PC-3 (cell line): ENCODE data around the gene CYP39A1. TPM values are rescaled to one million over a fixed set of nuclear protein-coding genes. Genes with fewer than 3 reads are reported as not detected.

Experiments used
- ATAC-seq: fragments of 200-7000 bp; cut with Tn5 transposase; 2 replicates; pipeline ENCODE4 v1.9.1; 2020; ENCODE audit warnings: mild to moderate bottlenecking, moderate library complexity
- BruUV-seq: library from RNA; stranded (reverse); fragments of 400-500 nt; replicated peaks from 2 replicates; lab custom pipeline; 2021; lab: Mats Ljungman, UMichigan
- CTCF ChIA-PET: fragments of 300-600 bp; sonication (Branson Sonifier 250); formaldehyde crosslinking; loops from one replicate; lab custom pipeline; 2022; ENCODE audit warnings: antibody characterized with exemption; lab: Charles Lee
- POLR2A ChIA-PET: fragments of 300-600 bp; sonication (Branson Sonifier 250); formaldehyde crosslinking; loops from one replicate; lab custom pipeline; 2022; ENCODE audit warnings: antibody characterized with exemption; ENCODE audit not compliant: unreplicated experiment; lab: Charles Lee
- DNase-seq: peaks from one replicate; pipeline ENCODE4 v3.0.0-alpha.2; 2015
- H2AFZ ChIP-seq: fragments of 300-600 bp; sonication (generic); 2 replicates; pipeline ENCODE4 v1.6.0; 2016; ENCODE audit warnings: antibody characterized with exemption, low read length
- H3F3A ChIP-seq: fragments of 300-600 bp; sonication (generic); one replicate; pipeline ENCODE4 v1.6.0; 2017; ENCODE audit warnings: antibody characterized with exemption, low read length, control low read depth, mild to moderate bottlenecking; ENCODE audit not compliant: unreplicated experiment
- H3K27ac ChIP-seq: fragments of 300-600 bp; sonication (generic); 2 replicates; pipeline ENCODE4 v1.5.1; 2016; ENCODE audit warnings: mild to moderate bottlenecking, low read length
- H3K27me3 ChIP-seq: fragments of 300-600 bp; sonication (generic); 2 replicates; pipeline ENCODE4 v1.6.1; 2016; ENCODE audit warnings: low read length, mixed read lengths
- H3K36me3 ChIP-seq: fragments of 300-600 bp; sonication (generic); 2 replicates; pipeline ENCODE4 v1.6.1; 2016; ENCODE audit warnings: low read depth, mixed run types, low read length, mixed read lengths
- H3K4me1 ChIP-seq: fragments of 300-600 bp; sonication (generic); 2 replicates; pipeline ENCODE4 v1.5.1; 2016; ENCODE audit warnings: low read length; ENCODE audit not compliant: insufficient read depth
- H3K4me2 ChIP-seq: fragments of 300-600 bp; sonication (generic); 2 replicates; pipeline ENCODE4 v1.6.0; 2016; ENCODE audit warnings: low read length
- H3K4me3 ChIP-seq: fragments of 300-600 bp; sonication (generic); 2 replicates; pipeline ENCODE4 v1.5.1; 2016; ENCODE audit warnings: mild to moderate bottlenecking, low read length, mixed read lengths
- H3K79me2 ChIP-seq: fragments of 300-600 bp; sonication (generic); 2 replicates; pipeline ENCODE4 v1.6.1; 2017; ENCODE audit warnings: low read length, mixed read lengths
- H3K9ac ChIP-seq: fragments of 300-600 bp; sonication (generic); 2 replicates; pipeline ENCODE4 v1.6.0; 2016; ENCODE audit warnings: mild to moderate bottlenecking, low read length
- H3K9me2 ChIP-seq: fragments of 300-600 bp; sonication (generic); replicated peaks from 2 replicates; pipeline ENCODE4 v1.6.1; 2016; ENCODE audit warnings: mixed run types, low read length, mixed read lengths
- H3K9me3 ChIP-seq: fragments of 300-600 bp; sonication (generic); 2 replicates; pipeline ENCODE4 v1.6.1; 2016; ENCODE audit warnings: low read length, mixed read lengths
- H4K20me1 ChIP-seq: fragments of 300-600 bp; sonication (generic); 2 replicates; pipeline ENCODE4 v1.6.1; 2016; ENCODE audit warnings: low read length, mixed read lengths
- CTCF ChIP-seq: fragments of 300-600 bp; sonication (generic); conservative IDR thresholded peaks from 2 replicates; pipeline ENCODE4 v1.5.1; 2017; ENCODE audit warnings: antibody characterized with exemption, low read depth, mild to moderate bottlenecking, low read length
- EZH2 ChIP-seq: fragments of 300-600 bp; sonication (generic); IDR thresholded peaks from one replicate; pipeline ENCODE4 v1.6.1; 2017; ENCODE audit warnings: antibody characterized with exemption, mild to moderate bottlenecking, low read length; ENCODE audit not compliant: unreplicated experiment
- EZH2phosphoT487 ChIP-seq: fragments of 300-600 bp; sonication (generic); IDR thresholded peaks from 2 replicates; pipeline ENCODE4 v1.6.1; 2018; ENCODE audit warnings: mild to moderate bottlenecking, antibody characterized with exemption, low read length, borderline replicate concordance
- intact Hi-C: fragments of 100-400 bp; cut with micrococcal nuclease; formaldehyde crosslinking; loops from 2 replicates; pipeline ENCODE4 v1.9.0; 2023
- total RNA-seq: library from RNA; depleted of rRNA; stranded (reverse); fragments of >200 nt; gene quantifications from 2 replicates; pipeline ENCODE4 v1.2.3, GENCODE V29; 2014

Gene CYP39A1
- total RNA-seq, 1 experiment from 2014 or later = 0.66 TPM

- H3K9ac ChIP-seq = no peak overlapping the region
- ATAC-seq = no peak
- H3K4me3 ChIP-seq = no peak overlapping the region
- TF ChIP-seq CTCF (no peak), EZH2phosphoT487 (no peak), EZH2 (no peak)
- no peak overlapping the region for H3K27ac ChIP-seq
- H3F3A ChIP-seq = no peaks in the 10 kb centered on the region
- H3K9me3 ChIP-seq = no peaks in the 10 kb centered on the region
- CTCF ChIA-PET = no interaction called here
- no peak for DNase-seq
- no peaks in the 10 kb centered on the region for H4K20me1 ChIP-seq
- no peak overlapping the region for H3K4me2 ChIP-seq
- H3K4me1 ChIP-seq = no peaks in the 10 kb centered on the region
- H3K9me2 ChIP-seq = no peaks in the 10 kb centered on the region
- intact Hi-C loops = no loop called here
- no TSS peak for BruUV-seq
- H3K79me2 ChIP-seq = no peaks in the 10 kb centered on the region
- POLR2A ChIA-PET = no interaction called here
- no peaks in the 10 kb centered on the region for H3K27me3 ChIP-seq
- no peak overlapping the region for H2AFZ ChIP-seq
- H3K36me3 ChIP-seq = no peaks in the 10 kb centered on the region
Measured at GRCh38 chr6:46592046-46592445, 60.6 kb downstream of the CYP39A1 start.

- no peak overlapping the region for H3K9ac ChIP-seq
- H3K27ac ChIP-seq = no peak overlapping the region
- TF ChIP-seq CTCF = no peak
- H3K4me3 ChIP-seq = no peak overlapping the region
- no peak for DNase-seq
- no peaks in the 10 kb centered on the region for H3K4me1 ChIP-seq
- no peaks in the 10 kb centered on the region for H3K9me2 ChIP-seq
- POLR2A ChIA-PET = no interaction called here
- CTCF ChIA-PET = no interaction called here
- H4K20me1 ChIP-seq = no peaks in the 10 kb centered on the region
- H3K27me3 ChIP-seq = no peaks in the 10 kb centered on the region
- no peak for ATAC-seq
- H3F3A ChIP-seq = no peaks in the 10 kb centered on the region
- H3K9me3 ChIP-seq = no peaks in the 10 kb centered on the region
- intact Hi-C loops = no loop called here
- no TSS peak for BruUV-seq
- H3K36me3 ChIP-seq = no peaks in the 10 kb centered on the region
- no peaks in the 10 kb centered on the region for H3K79me2 ChIP-seq
- H2AFZ ChIP-seq = no peak overlapping the region
- H3K4me2 ChIP-seq = no peak overlapping the region
Measured at GRCh38 chr6:46590765-46591164, 61.9 kb downstream of the CYP39A1 start.

GRCh38 chr6:46586906-46587305, 65.7 kb downstream of the CYP39A1 start:
- no peaks in the 10 kb centered on the region for H3K79me2 ChIP-seq
- TF ChIP-seq CTCF = no peak
- TF ChIP-seq EZH2phosphoT487 = no peak
- no peak for TF ChIP-seq EZH2
- no peak overlapping the region for H3K4me3 ChIP-seq
- H3K27me3 ChIP-seq = no peaks in the 10 kb centered on the region
- H4K20me1 ChIP-seq = no peaks in the 10 kb centered on the region
- H3K4me1 ChIP-seq = no peaks in the 10 kb centered on the region
- POLR2A ChIA-PET = no interaction called here
- BruUV-seq = no TSS peak
- ATAC-seq (no peak), DNase-seq (no peak)
- no peak overlapping the region for H3K9ac ChIP-seq
- intact Hi-C loops = no loop called here
- CTCF ChIA-PET = no interaction called here
- H3K9me2 ChIP-seq = no peaks in the 10 kb centered on the region
- H2AFZ ChIP-seq = no peak overlapping the region
- no peaks in the 10 kb centered on the region for H3K36me3 ChIP-seq
- H3F3A ChIP-seq = no peaks in the 10 kb centered on the region
- H3K9me3 ChIP-seq = no peaks in the 10 kb centered on the region
- H3K27ac ChIP-seq = no peak overlapping the region
- H3K4me2 ChIP-seq = no peak overlapping the region
